Vagina (tissue), 2 donors: Measurements from ENCODE around the gene REV1.

Experiments used
- POLR2A ChIP-seq, 2 donors: fragments of 450-650 bp; IDR thresholded peaks; one replicate each; pipeline ENCODE4 v1.6.1; 2017; ENCODE audit warnings: antibody characterized with exemption in 2 of 2, mild to moderate bottlenecking in 2 of 2, moderate library complexity in 2 of 2
- POLR2AphosphoS5 ChIP-seq, 2 donors: sonication (generic); formaldehyde crosslinking; IDR thresholded peaks; one replicate each; pipeline ENCODE4 v1.9.0; 2017; ENCODE audit warnings: antibody characterized with exemption in 2 of 2, mild to moderate bottlenecking in 2 of 2, low read depth in 1 of 2; ENCODE audit not compliant: insufficient read depth in 1 of 2
- TF ChIP-seq, protein P1 (sequence below), 3 experiments: fragments of 450-650 bp in 2 of 3; fragments of 200-600 bp in 1 of 3; sonication (generic) in 1 of 3; IDR thresholded peaks; one replicate each; pipeline ENCODE4 v1.5.1; 2017 to 2019; ENCODE audit warnings: antibody characterized with exemption in 3 of 3, mild to moderate bottlenecking in 2 of 3, moderate library complexity in 2 of 3

- TF ChIP-seq, protein P1, sequence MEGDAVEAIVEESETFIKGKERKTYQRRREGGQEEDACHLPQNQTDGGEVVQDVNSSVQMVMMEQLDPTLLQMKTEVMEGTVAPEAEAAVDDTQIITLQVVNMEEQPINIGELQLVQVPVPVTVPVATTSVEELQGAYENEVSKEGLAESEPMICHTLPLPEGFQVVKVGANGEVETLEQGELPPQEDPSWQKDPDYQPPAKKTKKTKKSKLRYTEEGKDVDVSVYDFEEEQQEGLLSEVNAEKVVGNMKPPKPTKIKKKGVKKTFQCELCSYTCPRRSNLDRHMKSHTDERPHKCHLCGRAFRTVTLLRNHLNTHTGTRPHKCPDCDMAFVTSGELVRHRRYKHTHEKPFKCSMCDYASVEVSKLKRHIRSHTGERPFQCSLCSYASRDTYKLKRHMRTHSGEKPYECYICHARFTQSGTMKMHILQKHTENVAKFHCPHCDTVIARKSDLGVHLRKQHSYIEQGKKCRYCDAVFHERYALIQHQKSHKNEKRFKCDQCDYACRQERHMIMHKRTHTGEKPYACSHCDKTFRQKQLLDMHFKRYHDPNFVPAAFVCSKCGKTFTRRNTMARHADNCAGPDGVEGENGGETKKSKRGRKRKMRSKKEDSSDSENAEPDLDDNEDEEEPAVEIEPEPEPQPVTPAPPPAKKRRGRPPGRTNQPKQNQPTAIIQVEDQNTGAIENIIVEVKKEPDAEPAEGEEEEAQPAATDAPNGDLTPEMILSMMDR (IDR thresholded peaks at IDR 0.05), result no peak
- TF ChIP-seq POLR2A (IDR thresholded peaks at IDR 0.05) (no peak), POLR2AphosphoS5 (IDR thresholded peaks at IDR 0.05; ENCODE audit: insufficient read depth in 1 of 2, low read depth in 1 of 2) (no peak)
Observed at GRCh38 chr2:99356853-99357252, 133.0 kb downstream of the REV1 start.
